ENCODE data around the gene DNAAF8.

The DNAAF8 gene

DNA sequence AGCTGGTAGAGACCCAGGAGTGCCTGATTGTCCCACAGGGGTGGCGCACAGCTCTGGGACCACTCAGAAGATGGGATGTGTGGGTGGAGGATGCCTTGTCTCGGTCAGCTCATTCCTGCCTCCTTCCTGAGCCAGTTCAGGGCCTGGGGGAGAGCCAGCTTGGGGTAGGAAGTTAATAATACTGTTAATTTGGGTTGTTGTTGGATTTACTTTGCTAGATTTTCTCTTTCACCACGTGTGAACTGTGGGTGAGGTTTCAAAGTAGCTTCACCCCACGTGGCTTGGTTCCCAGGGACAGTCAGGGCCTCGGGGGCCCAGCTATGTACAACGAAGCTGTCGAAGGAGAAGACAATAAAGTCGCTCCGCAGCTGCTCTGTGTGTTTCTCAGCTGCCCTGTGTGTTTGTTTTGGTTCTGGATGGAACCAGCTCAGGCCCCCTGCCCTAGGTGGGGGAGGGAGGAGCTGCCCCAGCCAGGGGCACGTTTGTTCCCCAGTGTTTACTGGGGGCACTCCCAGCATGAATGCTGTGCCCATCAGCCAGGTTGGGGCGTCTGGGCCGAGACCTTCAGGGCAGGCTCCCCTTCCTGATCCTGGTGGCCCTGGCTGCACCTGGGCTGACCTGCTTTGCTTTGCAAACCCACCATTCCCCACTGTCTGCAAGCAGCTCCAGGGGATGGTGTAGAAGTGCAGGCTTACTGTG is 38.7 kb upstream of the DNAAF8 start:
- DNase-seq, result peak; percentile 13

DNA sequence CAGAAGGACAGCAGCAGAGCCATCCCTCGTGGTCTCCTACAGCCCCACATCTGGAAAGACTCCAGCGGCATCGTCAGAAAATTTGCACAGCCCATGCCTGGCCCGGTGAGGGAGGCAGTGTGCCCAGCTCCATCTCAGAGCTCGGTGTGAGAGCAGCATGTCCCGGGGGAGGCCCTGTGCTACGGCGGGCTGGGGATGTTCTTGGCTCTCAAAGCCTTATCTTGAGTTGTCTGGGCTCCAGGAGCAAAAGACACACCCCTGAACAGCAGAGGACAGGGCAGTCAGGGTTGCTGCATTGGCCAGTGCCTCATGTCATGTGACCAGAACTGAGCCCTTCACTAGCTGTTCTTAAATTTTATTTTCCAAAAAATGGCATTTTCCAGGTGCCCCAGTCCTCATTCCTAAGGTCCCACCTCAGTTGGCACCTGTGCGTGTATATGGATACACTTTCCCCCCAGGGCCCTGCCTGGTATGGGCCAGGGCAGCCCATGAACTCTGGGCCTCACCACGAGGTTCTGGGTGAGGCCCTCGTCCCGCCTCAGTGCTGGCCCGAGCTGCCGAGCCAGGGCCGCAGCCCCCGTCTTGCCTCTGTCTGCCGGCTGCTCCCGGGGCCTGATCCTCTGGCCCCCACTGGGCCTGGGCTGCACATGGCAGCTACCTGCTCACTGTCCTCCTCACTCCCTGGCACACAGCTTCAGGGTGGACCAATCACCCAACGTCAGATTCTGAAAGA is 38.0 kb upstream of the DNAAF8 start:
- peak; percentile 10 for DNase-seq

DNA sequence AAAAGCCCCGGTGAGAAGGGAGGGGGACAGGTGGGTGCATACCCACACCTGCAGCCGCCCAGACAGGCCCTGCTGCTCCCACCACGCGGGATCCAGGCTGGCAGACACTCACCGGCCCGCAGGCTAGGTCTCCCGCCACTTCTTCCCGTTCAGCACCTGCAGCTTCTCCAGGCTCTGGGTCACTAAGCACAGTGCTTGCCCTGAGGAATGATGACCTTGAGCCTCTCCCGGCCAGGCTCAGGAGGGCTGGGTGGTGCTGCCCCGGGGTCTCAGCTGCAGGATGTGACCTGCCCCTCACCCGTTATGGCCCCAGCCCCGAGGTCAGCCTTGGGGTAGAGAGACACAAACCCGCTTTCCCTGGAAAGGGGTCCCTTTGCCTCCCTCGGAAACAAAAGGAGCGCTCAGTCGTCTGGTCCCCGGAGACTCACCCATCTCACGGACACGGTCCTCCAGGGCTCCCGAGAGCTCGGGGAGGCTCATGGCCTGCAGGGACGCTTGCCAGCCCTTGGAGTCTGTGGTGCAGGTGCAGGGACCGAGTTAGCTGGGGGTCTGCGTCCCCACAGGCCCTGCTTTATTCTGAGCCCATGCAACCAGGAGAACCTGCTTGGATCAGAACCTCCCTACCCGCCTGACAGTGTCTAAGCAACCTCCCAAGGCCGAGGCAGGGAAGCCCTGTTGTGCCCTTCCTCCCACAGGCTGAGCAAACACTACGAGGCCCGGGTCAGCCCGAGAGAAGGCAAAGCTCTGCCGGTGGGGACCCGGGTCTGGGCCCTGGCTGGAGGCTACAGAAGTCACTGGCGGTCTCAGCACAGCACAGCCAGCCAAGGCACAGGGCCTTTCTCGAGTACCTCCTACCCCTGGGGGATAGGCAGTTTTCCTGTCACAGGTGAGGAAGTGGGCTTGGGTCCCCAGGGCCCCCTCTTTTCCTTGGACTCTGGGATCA is 37.2 kb upstream of the DNAAF8 start:
- DNase-seq, result peak; percentile 10

DNA sequence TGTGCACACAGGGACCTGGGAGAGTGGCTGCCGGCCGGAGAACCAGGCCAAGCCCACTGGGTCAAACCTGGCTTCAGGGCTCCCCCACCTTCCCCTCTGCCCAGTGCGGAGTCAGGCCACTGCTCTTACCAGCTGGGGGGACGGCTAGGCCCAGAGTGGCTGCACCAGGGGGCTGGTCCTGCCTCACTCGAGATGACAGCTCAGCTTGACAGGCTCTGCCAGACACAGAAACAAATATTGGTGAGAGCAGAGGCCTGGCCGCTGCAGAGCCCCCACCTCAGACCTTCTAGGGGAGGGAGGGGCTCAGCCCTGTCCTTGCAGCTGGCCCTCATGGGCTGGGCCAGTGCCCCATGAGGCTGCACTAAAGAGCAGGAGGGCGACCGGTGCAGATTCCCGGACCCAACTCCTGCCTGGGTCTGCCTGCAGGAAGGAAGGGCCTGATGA is 36.5 kb upstream of the DNAAF8 start:
- DNase-seq, result peak; percentile 11

DNA sequence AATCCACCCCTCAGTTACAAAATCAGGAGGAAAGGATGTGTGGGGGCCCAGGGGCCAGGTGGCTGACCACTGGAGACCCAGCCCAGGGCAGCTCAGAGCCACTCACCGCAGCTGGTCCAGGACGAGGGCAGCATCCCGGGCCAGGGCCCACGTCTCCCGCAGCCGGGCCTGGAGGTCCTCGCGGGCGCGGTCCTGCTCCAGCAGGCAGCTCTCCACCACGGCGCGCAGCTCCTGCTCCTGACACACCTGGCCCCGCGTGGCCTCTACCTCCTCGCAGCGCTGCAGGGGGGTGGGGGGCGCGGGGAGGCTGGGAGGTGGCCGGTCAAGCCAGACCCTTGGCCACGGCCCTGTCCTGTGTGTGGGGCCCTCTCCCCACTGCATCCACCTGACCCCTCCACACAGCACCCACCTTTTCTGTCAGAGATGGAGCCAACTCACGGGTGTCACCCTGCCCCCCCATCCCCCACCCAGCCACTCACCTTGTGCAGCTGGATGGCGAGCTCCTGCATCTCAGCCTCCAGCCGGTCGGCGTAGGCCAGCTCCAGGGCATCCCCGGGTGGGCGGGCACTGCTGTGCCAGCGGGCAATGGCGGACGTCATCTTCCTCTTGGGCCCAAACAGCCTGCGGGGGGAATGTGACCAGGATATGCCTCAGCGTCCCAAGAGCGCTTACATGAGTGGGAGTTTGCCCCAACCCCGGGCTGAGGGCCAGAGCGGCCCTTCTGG is 35.9 kb upstream of the DNAAF8 start:
- DNase-seq, result peak; percentile 6

DNA sequence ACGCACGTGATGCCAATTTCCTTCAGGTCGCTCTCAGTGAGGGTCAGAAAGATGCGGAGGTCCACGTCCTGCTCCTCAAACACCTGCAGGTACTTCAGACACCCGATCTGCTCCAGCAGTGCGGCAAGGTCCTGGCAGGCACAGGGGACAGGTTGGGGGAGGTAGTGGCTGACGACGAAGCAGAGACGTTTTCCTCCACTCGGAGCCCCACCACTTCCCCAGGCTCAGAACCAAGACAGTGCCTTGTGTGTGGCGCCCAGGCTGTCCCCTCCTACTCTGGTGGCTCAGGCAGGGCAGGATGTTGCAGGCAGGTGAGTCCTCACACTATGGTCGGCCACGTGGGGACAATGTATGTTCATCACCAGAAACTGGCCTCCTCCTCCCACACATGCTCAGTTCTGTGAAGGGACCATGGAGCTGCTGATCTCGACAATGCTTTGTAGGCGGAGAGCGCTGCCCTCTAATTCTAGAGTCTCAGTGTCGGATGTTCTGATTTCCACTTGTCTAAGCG is 35.2 kb upstream of the DNAAF8 start:
- DNase-seq, result peak; percentile 5

DNA sequence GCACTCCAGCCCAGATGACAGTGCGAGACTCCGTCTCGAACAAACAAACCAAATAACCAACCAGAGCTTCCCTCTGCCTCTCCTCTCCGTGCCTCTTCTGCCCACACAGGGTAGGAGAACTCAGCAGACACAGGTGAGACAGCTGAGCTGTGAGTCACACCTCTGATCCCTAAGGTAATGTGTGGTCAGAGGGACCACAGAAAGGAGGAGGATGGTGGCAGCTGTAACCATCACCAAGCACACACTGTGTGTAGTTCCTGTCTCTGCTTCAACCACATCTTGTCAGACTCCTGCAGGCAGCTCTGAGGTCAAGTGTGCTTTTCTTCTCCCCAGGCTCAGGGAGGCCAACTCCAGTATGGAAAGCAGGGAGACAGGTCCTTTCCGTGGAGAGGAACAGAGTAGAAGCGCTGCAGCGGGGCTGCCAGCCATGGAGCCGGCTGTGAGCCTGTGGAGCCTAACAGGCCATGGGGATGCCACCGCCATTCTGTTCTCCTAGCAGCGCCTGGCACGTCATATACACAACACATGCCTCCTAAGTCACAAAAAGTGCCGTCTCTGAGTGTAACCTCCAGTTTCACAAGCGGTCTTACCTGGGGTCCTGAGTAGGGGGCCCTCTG is 33.8 kb upstream of the DNAAF8 start:
- peak; percentile 6 for DNase-seq

DNA sequence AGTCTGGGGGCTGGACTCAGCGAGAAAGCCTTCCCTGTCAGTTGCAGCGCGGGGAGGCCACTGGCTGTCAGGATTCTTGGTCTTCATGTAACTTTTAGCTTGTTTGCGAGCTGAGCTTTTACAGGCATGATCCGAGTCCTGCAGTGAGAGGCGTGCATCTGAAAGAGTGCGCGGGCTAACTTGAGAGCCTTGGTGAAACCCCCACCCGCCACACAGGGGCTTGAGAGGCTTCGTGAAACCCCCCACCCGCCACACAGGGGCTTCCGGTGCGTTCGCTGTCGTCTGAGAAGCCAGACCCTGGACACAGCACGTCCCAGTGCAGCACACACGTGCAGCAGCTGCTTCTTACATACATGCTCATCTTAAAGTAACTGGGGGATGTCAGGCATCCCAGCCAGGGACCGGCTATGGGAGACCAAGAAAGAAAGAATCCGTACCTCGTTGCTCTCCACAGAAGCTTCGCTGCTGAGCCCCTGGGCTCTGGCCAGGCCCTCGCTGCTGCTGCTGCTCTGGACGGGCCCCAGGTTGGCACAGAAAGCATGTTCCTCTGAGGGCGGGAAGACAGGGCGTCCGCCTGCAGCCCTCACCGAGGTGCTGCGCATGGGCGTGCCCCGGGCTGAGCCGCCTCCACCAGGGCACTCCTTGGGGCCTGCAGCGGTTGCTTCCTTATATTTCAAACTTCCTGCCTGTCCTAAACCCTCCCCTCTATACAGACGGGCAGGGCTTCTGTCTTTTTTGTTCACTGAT is 33.2 kb upstream of the DNAAF8 start:
- no peak for DNase-seq

DNA sequence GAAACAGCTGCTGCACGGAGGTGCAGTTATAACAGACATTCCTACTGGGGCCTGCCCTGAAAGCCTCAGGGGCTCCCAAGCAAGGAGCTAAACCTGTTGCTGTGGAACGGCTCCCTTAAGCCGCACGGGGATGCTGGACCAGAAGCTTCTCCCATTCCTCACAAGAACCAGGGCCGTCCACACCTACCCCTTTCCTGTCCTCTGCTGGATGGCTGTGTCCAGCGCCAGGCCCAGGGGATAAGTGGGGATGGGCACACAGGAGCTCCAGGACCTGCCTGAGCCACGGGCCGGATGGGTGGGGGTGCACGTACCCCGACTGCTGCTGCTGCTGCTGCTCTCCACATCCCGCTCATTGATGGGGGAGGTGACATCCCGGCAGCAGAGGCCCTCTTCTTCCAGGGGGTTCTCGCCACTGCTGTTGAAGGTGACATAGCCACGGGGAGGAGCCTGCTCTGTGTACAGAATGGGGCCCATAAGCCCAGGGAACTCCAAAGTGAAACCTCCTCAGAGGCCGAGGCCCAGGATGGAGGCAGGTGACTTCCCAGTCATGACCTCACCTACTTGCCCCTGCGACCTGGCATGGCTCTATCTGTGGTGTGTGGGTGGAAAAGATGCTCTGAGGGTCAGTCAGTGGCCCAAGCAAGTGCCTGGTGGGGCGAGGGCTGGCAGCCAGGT is 32.4 kb upstream of the DNAAF8 start:
- DNase-seq, result no peak

DNA sequence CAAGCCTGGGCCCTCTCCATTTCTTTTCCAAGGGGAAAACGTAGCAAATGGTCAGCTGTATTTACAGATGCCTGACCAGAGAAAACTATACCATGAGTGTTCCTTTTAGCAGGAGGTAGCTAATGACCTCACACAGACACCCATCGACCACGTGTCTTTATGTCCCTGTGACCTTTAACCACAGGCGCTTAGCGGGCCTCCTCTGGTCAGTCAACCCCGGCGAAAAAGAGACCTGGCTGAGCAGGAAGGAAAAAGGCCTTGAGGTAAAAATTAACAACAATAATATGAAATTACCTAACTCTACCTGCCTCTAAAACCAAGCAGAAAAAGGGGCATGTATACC is 31.9 kb upstream of the DNAAF8 start:
- no peak for DNase-seq

DNA sequence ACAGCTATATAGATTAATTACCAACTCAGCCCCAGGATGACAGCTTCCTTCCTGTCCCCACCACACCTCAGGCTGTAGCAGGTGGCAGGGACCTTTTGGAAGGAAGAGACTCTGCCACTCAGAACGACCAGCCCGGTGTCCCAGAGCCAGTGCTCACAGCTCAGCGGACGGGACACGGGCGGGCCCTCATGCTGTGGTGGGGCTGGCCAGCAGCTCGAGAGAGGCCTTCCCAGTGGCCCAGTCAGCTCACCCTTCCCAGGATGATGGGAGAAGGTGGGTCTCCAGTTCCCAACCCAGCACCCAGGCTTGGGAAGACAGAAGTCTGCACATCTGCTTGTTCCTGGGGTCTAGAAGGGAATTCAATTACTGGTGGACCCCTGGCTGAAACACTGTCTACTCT is 30.4 kb upstream of the DNAAF8 start:
- no peak for DNase-seq

DNA sequence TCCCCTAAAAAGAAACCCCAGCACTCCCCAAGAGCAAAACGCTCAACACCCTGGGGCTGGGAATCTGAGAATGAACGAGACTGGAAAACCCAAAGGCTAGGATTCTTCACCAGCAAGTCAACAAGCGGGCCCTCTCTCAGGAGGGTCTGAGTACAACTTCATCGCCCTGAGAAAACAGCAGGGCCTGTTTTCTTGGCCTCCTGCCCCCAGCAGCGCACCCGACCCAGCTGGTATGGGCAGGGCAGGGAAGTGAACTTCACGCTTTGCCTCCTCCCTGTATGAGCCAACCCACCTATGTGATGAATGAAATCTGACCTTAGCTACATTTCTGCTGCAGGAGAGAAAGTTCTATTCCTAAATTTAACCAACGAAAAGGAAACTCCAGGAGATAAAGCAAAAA is 29.8 kb upstream of the DNAAF8 start:
- DNase-seq, result no peak

DNA sequence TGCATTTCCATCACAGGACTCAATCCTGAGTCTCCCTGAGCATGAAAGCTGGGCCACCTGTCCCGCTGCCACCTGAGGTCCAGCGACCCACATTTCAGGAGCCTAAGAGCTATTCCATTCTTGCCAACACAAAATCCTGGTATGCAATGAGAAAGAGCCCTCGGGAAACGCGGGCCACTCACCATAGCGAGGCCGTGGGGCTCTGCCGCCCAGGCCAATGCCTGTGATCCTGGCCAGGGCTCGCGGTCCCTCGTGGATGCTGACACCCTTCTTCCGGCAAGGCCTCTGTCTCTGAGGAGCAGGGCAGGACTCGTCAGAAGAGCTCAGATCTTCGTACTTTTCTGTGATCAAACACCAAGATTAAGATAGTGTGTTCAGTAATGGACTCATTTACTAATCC is 29.4 kb upstream of the DNAAF8 start:
- DNase-seq, result no peak

DNA sequence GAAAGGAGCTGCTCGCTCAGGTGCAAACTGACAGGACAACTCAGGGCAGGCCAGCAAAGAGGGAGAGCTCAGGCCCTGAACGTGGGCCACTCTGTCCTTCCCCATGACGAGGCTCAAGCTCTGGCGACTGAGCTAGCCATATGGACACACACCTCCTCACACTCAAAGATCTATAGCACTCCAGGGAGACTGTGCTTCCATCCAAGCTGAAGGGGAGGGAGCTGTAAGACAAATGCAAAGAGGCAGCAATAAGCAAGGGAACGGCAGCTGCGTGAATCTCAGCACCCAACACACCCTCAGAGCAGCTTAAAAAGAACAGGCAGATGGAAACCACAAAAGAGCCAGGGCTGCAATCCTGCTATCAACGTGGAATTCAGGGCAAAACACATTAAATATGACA is 27.5 kb upstream of the DNAAF8 start:
- no peak for DNase-seq

DNA sequence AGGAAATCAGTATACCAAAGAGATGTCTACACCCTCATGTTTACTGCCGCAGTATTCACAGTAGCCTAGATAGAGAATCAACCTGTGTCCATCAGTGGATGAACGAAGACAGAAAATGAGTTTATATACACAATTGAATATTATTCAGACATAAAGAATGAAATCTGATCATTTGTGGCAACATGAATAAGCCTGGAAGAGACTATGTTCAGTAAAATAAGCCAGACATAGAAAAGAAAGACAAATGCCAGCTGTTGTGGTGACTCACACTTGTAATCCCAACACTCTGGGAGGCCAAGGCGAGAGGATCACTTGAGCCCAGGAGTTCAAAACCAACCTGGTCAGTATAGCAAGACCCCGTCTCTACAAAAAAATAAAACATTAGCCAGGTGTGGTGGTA is 24.9 kb upstream of the DNAAF8 start:
- no peak for DNase-seq

DNA sequence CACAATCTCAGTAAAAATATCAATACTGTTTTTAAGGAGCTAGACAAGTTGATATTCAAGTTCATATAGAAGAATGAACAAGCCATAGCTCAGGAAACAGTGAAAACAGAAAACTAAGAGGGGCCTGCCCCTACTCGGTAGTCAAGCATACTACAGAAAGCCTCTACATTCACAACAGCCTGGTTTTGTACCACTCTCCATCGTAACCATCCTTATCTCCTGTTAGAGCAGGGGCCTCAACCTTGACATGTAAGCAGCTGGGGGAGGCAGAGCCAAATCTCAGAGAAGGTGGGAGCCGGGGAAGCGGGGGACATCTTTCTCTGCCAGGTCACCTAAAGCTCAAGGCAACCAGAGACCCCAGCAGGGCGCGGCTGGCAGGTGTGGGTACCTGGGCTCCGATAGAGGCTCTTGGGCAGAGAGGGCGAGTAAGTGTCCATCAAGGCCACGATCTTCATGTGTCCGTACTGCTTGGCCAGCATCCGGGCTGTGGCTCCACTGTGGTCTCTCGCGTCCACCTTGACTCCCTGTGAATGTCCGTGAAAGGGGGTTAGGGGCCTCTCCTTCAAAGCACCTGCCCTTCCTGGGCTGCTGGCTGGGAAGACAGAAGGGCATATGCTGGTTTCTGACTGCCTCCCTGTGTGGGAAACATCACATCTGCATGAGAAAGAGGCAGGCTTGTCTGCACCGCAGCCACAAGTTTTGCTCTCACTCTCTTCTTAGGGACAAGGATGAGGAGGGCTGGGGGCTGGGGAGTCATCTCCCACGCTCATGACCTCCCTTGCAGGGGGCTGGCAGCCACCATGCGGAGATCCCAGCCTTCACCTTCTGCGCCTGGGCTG is 20.5 kb upstream of the DNAAF8 start:
- no peak for DNase-seq

DNA sequence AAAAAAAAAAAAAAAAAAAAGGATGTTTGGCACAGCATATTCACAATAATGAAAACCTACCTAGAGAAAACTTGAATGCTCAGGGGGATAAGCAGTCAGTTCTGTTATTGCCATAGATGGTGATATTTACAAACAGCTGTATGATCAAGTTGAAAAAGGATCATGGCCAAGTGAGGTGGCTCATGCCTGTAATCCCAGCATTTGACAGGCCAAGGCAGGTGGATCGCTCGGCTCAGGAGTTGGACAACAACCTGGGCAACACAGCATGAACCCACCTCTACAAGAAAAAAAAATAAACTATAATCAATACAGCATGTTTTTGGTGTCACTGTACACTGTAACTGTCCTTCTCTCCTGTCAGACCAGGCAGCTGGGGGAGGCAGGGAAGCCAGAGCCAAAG is 19.3 kb upstream of the DNAAF8 start:
- DNase-seq, result no peak

DNA sequence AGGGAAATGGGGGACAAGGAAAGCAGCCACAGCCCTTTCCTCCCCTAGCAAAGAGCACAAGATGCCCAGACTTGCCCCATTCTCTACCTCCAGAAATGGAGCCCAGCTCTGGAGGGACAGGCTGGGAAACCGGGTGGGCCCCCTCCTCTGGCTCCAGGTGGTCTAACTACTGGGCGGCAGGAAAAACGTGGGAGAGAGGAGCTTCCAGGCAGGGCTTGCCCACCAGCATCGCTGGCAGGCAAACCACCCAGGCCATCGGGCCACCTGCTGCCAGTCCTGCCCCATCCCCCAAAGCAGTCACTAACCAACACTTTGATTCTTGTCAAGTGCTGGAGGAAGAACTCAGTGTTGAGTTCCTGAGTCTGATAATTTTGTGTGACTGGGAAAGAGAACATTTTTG is 15.9 kb upstream of the DNAAF8 start:
- DNase-seq, result no peak

DNA sequence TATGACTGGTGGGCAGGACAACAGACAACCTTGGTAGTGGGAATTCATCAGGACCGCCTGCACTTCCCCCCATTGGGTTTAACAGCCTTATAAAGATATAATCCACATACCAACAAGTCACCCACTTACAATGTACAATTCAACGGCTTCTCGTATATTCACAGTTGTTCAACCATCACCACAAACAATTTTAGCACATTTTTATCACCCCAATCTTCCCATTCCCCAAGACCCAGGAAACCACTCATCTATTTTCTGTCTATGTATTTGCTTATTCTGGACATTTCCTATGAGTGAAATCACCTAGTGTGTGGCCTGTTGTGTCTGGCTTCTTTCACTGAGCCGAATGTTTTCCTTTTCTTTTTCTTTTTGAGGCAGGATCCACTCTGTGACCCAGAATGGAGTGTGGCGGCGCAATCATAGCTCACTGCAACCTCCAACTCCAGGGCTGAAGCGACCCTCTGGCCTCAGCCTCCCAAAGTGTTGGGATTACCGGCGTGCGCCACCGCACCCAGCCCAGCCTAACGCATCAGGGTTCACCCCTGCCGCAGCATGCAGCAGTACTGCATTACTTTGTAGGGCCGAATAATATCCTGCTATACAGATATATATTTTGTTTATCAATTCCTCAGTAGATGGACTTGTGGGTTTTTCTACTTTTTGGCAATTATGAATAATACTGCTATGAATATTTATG is 11.1 kb upstream of the DNAAF8 start:
- no peak for DNase-seq
